HepG2 (cell line): Measurements from ENCODE around the gene MEX3D. TPM values are rescaled to one million over a fixed set of nuclear protein-coding genes. Genes with fewer than 3 reads are reported as not detected.
A peak's percentile ranks its signal among the peaks of the same experiment; 100 is the strongest.

Source experiments
- ARNTL ChIP-seq: sonication (generic); formaldehyde crosslinking; IDR thresholded peaks from 2 replicates; pipeline ENCODE4 v1.4.0; 2020; ENCODE audit warnings: mild to moderate bottlenecking, missing genetic modification reagents
- CSRNP1 ChIP-seq: sonication (generic); formaldehyde crosslinking; IDR thresholded peaks from 2 replicates; pipeline ENCODE4 v1.8.1; 2023; ENCODE audit warnings: mild to moderate bottlenecking, missing genetic modification reagents
- HMGA1 ChIP-seq: sonication (generic); formaldehyde crosslinking; conservative IDR thresholded peaks from 2 replicates; pipeline ENCODE4 v1.4.0; 2020; ENCODE audit warnings: missing genetic modification reagents
- KDM2A ChIP-seq: sonication (generic); formaldehyde crosslinking; IDR thresholded peaks from 2 replicates; pipeline ENCODE4 v1.4.0; 2020; ENCODE audit warnings: low read depth, missing genetic modification reagents, borderline replicate concordance
- MZF1 ChIP-seq: sonication (generic); formaldehyde crosslinking; IDR thresholded peaks from 2 replicates; pipeline ENCODE4 v1.8.1; 2023; ENCODE audit warnings: mild to moderate bottlenecking, missing genetic modification reagents, borderline replicate concordance
- NONO ChIP-seq, 2 experiments: fragments of 450-650 bp in 1 of 2; sonication (generic) in 1 of 2; formaldehyde crosslinking in 1 of 2; IDR thresholded peaks in 1 of 2; conservative IDR thresholded peaks in 1 of 2; 2 replicates each; pipeline versions ENCODE4 v1.6.1 to v1.8.0; 2017 to 2022; ENCODE audit warnings: mild to moderate bottlenecking in 1 of 2, missing genetic modification reagents in 1 of 2, moderate library complexity in 1 of 2
- SNAPC4 ChIP-seq: sonication (generic); formaldehyde crosslinking; IDR thresholded peaks from 2 replicates; pipeline ENCODE4 v1.4.0; 2020; ENCODE audit warnings: mild to moderate bottlenecking, missing genetic modification reagents
- TGIF2 ChIP-seq: IDR thresholded peaks from 2 replicates; pipeline ENCODE4 v1.6.1; 2016; ENCODE audit warnings: control low read depth, missing compliant biosample characterization
- XBP1 ChIP-seq: sonication (generic); formaldehyde crosslinking; IDR thresholded peaks from 2 replicates; pipeline ENCODE4 v1.5.0; 2020; ENCODE audit warnings: missing genetic modification reagents
- ZBTB37 ChIP-seq: sonication (generic); formaldehyde crosslinking; IDR thresholded peaks from 2 replicates; pipeline ENCODE4 v1.4.0; 2020; ENCODE audit warnings: mild to moderate bottlenecking, missing genetic modification reagents
- ZNF138 ChIP-seq: sonication (generic); formaldehyde crosslinking; IDR thresholded peaks from 2 replicates; pipeline ENCODE4 v1.5.0; 2020; ENCODE audit warnings: mild to moderate bottlenecking, low read depth, missing genetic modification reagents
- ZNF280B ChIP-seq: sonication (generic); formaldehyde crosslinking; IDR thresholded peaks from 2 replicates; pipeline ENCODE4 v1.5.0; 2020; ENCODE audit warnings: missing genetic modification reagents, mild to moderate bottlenecking, borderline replicate concordance
- ZNF367 ChIP-seq: sonication (generic); formaldehyde crosslinking; IDR thresholded peaks from 2 replicates; pipeline ENCODE4 v1.4.0; 2020; ENCODE audit warnings: missing genetic modification reagents, borderline replicate concordance
- ZNF703 ChIP-seq: sonication (generic); formaldehyde crosslinking; IDR thresholded peaks from 2 replicates; pipeline ENCODE4 v1.5.1; 2020; ENCODE audit warnings: missing genetic modification reagents, mild to moderate bottlenecking, moderate library complexity, borderline replicate concordance
- ZNF777 ChIP-seq: sonication (generic); formaldehyde crosslinking; IDR thresholded peaks from 2 replicates; pipeline ENCODE4 v1.4.0; 2020; ENCODE audit warnings: missing genetic modification reagents
- ZSCAN5A ChIP-seq: sonication (generic); formaldehyde crosslinking; IDR thresholded peaks from 2 replicates; pipeline ENCODE4 v1.8.0; 2022; ENCODE audit warnings: mild to moderate bottlenecking, missing genetic modification reagents, borderline replicate concordance
- polyA plus RNA-seq, 8 experiments: library from polyadenylated mRNA; depleted of rRNA in 3 of 8; stranded (reverse) in 7 of 8; unstranded in 1 of 8; fragments of >200 nt; fragmentation: Illumina TruSeq in 4 of 8; extraction: Trizol in 4 of 8; gene quantifications; 2 replicates each; pipeline versions ENCODE4 v1.2.1 to v1.2.3, GENCODE V29; 2011 to 2016; ENCODE audit warnings: low read depth in 4 of 8, missing spikeins in 1 of 8, mixed read lengths in 1 of 8; ENCODE audit not compliant: insufficient read depth in 1 of 8
- total RNA-seq, 5 experiments: library from RNA; depleted of rRNA; stranded (reverse); fragments of >200 nt; fragmentation: Illumina TruSeq; extraction: Trizol; gene quantifications; 2 replicates each; pipeline ENCODE4 v1.2.3, GENCODE V29; 2016; ENCODE audit warnings: low read depth in 1 of 5

MEX3D gene
- total and polyA plus RNA-seq, 2 of the 13 experiments (the other 11 are each of a cell fraction or from before 2014, with no cell fraction given): 3.6 to 17.1 TPM

- no peak for TF ChIP-seq ZBTB37 (CRISPR knock-in tag)
- no peak for TF ChIP-seq XBP1
- TF ChIP-seq CSRNP1 (CRISPR knock-in tag): no peak
- TF ChIP-seq ZSCAN5A: no peak
- peak; percentile 90; the same call in 1 of the 2 replicates for TF ChIP-seq ZNF138
- TF ChIP-seq TGIF2 (CRISPR knock-in tag): peak; percentile 57; the same call in 1 of the 2 replicates
- TF ChIP-seq KDM2A: peak; percentile 71
- no peak for TF ChIP-seq ZNF280B (CRISPR knock-in tag)
- 0 out of 2 replicates have a peak, but pooled peaks have one; percentile 5 for TF ChIP-seq SNAPC4
- TF ChIP-seq NONO (IDR thresholded peaks at IDR 0.05): no peak
- peak; percentile 72 for TF ChIP-seq NONO (CRISPR knock-in tag; conservative IDR thresholded peaks at IDR 0.05)
- TF ChIP-seq ARNTL (CRISPR knock-in tag): 0 out of 2 replicates have a peak, but pooled peaks have one; percentile 37
- no peak for TF ChIP-seq HMGA1
- no peak for TF ChIP-seq ZNF703 (CRISPR knock-in tag)
- no peak for TF ChIP-seq MZF1 (CRISPR knock-in tag)
- TF ChIP-seq ZNF367 (CRISPR knock-in tag): 0 out of 2 replicates have a peak, but pooled peaks have one; percentile 2
- no peak for TF ChIP-seq ZNF777 (CRISPR knock-in tag)
Measured at GRCh38 chr19:1592024-1592754, 24.1 kb upstream of the MEX3D start (continued).
